GM21786 (cell line): ENCODE results near the gene TRIO.

ENCODE experiments used
- ATAC-seq: cut with Tn5 transposase; IDR thresholded peaks from one replicate; pipeline ENCODE4 v1.9.1; 2021; ENCODE audit not compliant: unreplicated experiment

The TRIO gene

DNA sequence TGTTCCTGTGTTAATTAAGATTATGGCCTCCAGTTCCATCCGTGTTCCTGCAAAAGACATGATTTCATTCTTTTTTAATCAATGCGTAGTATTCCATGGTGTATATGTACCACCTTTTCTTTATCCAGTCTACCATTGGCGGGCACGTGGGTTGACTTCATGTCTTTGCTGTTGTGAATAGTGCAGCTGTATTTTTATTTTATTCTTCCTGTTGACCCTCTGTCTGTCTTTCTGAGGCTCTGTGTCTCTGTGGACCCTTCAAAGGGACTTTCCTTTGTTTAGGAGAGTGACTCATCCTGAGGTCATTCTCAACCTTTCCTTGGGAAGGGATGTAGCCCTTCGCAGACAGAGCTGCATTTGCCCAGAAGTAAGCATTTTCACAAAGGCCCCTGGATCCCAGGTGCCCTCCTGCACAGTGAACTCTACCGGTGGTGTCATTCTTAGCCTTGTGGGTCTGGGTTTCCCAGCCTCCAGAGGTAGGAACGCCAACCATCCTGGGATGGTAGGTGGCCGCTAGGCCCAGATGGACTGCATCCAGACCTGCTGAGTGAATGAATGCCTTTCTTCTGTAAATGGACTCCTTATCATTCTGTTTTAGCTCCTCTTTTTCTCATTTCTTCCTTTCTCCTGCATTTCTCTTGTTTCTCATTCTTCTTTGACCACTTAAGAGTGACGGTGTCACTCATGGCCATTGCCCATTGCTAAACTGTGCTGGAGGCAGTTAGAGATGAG, 22.4 kb downstream of the TRIO start:
- no peak for ATAC-seq

DNA sequence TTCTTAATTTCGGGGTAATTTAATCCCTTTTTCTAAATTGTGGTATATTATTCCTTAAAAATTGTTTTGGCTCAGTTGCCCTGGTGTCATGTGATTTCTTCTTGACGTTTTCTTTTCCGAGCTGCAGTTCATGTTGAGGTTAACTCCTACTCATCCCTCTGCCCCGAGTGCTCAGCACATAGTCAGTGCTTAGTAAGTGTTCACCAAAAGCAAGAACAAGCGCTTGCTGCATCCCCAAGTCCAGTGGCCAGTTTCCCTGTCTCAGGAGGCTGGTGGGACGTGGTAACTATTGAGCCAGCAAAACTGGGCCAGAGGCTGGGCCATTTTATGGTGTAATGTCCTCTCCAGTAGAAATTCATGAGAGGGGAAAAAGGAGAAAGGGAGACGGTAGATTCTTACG, 23.3 kb downstream of the TRIO start:
- no peak for ATAC-seq

DNA sequence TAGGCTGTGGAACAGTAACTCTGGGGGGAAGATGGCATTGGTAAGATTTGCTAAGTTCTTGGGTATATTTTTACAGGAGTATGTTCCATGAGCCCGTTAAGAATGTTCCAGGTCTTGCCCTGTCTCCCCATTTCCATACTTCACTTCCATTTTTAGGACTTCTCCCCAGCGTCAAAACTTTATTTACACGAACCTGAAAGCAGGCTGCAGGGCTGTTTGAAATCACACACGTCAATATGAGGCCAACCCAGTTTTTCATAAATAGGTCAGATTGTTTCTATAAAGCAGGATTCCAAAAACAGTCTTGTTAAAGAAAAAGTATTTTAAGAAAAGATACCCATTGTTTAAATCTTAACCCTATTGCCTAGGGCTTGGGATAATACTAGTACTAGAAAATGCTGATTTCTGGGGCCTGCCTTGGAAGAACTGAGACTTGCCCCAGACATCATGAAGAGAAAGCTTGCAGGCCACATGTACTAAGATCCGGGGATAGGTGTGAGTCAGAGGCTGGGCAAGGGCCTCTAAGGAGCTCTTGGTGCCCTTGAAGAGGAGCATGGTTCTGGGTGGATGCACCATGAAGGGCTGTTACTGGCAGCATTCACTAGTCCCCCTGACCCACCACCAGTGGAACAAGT, 24.2 kb downstream of the TRIO start:
- ATAC-seq, result peak; percentile 37

DNA sequence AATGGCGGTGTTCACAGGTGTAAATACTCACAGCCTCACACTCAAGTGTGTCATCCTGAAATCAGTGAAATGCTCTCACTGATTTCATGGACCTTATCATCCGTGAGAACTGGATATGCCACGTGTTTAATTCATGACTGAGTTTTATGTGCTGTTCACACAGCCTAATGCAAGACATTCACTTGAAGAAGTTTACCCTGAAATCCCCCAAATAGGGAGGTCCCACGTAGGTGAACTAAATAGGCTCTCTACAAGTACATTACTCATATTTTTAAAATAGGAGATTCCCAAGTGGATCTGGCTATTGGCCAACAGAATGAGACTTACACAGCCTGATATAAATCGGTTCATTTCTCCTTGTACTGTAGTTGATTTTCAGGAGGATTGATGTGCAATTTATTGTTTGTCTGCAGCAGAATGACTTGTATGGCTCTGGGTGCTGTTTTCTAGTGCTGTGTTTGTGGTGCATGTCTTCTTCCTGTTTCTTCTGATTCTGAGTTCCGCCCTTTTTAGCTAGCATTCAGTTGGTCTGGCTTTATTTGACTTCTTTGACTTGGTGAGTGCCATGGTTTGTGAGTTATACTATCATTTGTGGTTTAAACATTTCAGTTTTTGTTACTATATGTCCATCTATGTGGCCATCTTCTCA, 25.1 kb downstream of the TRIO start:
- peak; percentile 40 for ATAC-seq

DNA sequence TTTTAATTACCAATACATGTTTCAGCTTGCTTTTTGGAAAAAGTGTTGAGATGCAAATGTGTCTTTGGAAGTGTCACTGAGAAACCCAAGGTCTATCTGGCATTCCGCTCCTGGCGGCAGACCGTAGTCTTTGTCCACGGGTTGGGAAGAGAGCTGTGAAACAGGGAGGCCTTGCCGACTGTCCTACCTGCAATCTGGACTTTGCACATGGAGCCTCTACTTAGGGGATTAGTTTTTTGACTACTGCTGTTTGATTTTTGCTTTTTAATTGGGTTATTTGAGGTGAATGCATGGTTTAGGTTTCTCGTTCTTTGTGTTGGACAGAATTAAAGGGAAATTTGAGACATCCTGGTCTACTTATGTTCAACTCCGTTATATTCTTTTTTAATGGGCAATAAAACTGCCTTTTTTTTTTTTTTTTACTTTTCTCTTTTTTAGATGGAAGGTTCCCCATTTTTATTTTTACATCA, 25.7 kb downstream of the TRIO start:
- no peak for ATAC-seq

DNA sequence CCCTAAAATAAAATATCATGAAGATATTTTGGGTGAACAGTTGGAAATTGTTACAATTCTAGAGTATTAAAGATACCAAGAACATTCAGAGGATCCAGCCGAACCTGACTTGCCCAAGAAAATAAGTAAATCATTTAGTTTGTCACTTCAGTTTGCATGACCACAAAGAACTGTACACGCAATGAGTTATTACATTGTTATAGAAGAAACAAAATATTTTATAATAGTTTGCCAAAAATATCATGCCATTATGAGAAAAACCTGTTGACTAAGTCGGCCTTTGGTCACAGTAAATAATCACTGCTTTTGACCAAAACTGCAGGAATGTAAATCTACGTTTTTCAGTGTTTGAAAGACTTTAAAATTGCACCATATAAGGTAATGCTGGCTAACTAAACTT, 27.9 kb downstream of the TRIO start:
- no peak for ATAC-seq

DNA sequence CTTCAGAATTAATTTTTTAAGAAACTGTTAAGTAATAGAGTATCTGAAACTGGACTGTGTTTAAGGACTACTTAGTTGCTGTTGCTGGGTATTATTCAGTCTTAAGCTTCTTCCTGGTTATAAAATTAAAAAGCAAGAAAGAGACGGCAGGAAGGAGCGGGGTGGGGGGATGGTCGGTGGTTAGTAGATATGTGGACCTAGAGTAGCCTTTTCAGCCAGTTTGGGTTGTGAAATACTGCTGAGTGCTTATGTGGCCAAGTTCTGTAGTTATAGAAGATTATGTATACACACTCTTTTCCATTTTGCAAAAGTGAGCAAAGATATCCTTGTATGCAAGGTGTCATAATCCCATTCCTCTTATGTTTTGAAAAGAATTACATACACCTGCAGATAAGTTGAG, 28.5 kb downstream of the TRIO start:
- ATAC-seq, result no peak

DNA sequence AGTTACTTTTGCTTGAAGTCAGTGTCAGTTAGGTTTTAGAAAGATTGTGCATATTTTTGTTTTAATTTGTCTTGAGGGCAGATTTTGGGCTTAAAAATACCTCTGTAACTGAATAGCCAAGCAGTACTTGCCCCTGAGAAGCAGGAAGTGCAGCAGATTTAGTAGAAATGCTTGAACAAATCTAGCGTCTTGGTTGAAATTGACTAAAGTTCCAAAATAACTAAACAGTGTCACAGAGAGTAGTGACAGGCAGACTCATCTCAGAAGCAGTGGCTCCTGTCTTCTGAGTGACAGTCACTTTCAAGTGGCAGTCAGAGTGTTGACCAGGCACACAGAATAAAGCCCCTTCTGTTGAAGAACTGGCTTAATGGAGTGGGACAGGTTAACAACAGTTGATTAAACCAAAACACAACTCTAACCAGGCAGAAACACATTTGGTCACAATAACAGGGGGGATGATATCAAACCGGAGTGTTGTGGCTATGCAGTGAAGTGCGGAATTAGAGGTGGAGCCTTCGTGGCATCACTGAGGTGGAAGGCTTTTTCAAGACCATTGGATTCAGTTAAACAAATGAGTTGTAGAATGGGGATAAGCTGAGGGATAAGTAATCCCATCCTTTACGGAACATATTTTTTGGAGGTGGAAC, 29.1 kb downstream of the TRIO start:
- peak; percentile 39 for ATAC-seq

DNA sequence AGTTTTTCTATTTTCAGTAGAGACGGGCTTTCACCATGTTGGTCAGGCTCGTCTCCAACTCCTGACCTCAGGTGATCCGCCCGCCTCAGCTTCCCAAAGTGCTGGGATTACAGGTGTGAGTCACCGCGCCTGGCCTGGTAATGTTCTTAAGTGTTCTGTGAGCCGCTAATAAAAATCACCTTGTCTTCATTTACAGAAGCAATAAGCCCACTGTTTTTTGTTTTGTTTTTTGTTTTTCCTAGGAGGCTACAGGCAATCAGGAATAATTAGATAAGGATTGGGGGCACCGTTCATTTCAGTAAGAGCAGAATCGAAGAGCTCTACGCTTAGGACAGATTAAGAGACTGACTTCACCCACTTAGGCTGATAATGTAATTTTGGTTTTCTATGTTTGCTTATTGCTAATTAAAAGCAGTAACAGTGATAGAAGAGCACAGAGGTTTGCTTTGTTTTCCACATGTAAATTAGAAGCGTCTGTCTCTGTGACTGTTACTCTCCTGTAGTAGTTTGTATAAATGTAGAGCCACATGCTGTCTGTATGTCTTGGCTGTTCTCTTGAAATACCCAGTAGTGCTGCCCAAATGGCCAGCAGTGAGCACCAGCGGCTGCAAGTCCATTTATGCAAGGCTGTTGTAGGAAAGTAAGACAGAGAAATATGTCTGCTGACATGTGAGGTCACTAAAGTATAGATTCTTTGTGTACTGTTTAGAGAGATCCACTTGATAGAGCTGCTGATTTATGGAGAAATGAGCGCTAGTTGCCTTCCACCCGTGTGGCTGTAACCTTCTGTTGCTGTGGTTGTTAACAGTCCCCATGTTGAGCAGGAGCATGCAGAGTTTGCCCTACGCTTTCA, 30.5 kb downstream of the TRIO start:
- peak; percentile 6 for ATAC-seq

DNA sequence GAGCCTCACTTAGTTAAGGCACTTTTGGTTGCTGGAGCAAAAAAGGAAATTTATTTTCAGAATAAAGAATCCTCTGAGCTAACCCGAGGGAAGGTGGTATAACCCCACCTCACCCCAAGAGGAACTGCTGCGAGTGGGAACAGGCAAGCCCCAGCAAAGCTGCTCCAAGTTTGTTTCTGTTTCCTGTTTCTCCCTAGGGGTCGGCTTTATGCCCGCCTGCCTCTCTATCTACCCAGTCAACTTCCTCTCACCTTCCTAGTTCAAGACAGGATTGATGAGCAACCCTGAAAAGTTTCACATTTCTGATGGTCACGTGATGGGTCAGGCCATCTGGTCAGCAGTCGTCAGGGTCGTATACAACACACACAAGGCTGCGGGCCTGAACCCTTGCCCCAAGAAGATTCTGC, 31.1 kb downstream of the TRIO start:
- ATAC-seq, result peak; percentile 38

DNA sequence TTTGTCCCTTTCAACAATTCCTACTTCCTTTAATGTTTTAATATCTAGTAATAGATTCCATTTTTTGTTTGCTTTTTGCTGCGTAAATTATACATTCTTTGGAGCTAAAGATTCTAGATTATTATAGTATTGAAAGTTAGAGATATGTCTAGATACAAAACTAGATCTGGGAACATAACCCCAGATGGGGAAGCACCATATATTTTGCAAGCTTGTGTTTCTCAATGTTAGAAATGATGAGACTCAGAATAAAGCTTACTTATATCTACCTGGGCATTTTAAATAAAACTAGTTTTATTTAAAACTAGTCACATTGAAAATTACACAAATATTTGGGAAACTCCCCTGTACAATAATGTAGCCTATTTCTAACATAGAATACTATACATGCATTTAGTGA, 32.2 kb downstream of the TRIO start:
- no peak for ATAC-seq

DNA sequence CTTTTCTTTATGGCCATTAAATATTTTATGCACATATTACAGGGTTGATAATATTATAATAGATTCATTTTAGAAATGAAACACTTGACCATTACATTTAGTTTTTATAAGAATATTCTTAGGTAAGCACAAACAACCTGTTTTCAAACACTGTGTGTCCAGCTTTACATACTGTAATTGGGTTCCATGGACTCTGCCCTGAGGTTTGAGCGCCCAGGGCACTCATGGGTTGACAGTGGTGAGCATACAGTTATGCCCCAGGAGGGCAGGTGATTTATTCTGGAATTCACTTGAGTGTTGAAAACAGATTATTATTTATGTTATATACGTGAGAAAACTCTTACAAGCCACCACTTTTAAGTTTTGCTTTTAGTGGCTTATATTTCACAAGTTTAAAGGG, 33.7 kb downstream of the TRIO start:
- ATAC-seq, result no peak

DNA sequence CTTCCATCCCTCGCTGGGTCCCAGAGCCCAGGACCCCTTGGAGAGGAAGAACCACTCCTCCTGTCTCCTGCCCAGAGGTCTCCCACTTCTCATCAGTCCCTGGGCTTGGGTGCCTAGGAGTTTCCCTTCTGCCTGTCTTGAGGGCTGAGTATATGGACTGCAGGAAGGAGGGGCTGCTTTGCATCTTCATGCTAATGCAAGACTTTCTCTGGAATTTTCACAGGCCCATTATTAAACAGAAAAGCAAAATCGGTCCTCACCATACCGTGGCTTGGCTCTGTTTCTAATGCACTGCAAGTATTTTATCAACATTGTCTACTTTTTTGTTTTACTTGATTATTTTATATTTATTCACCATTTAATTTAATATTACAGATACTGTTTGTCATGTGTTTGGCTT, 34.5 kb downstream of the TRIO start:
- ATAC-seq, result no peak

DNA sequence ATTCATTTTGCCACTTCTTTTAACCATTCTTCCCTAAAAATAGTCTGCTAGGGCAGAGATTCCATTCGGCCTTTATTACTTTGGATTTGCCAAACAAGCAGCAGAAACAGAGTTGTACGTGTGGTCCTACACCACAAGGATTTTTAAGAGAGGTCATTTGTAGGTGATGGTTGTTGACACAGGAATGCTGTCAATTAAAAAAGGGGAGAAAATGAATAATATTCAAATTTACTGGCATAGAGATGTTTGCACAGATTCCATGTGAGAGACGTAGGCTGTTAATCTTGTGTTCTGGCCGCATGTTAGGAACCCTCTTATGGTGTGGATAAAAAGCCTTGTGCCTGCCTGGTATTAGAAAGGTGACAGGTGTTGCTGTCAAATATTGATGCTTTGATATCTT, 34.9 kb downstream of the TRIO start:
- no peak for ATAC-seq

DNA sequence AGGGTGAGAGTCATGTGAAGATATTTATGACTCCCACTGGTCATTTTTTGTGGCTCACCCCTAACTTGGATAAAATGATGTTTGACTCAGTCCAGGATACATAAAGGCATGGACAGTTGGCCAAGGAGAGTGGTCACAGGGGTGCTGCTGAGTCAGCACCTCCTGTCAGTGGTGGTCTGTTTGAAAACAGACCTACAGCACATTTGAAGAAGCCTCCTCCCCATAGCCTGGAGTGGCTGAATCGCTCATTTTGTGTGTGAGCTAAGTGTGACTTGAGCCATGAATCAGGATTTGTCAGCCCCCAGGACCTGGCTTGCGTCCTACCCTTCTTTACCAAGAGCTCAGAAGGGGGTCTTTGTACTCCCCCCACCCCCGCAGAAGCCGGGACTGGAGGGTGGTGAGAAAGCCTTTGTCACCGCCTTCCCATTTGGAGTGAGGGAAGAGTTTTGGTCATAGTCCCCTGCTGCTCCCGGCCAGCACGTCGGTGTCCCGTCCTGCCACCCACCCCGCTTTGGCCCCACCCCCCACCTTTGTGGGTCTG, 35.6 kb downstream of the TRIO start:
- no peak for ATAC-seq

DNA sequence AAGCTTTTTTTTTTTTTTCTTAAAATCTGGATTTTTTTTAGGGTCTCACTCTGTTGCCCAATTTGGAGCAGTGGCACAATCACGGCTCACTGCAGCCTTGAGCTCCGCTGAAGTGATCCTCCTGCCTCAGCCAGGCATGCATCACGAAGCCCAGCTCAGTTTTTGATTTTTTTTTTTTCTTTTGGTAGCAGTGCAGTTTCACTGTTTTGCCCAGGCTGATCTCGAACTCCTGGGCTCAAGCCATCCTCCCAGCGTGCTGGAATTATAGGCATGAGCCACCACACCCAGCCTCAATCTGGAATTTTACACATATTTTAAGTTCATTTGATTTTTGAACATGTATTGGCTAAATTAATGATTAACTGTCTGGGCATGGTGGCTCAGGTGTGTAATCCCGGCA, 36.3 kb downstream of the TRIO start:
- ATAC-seq, result no peak

DNA sequence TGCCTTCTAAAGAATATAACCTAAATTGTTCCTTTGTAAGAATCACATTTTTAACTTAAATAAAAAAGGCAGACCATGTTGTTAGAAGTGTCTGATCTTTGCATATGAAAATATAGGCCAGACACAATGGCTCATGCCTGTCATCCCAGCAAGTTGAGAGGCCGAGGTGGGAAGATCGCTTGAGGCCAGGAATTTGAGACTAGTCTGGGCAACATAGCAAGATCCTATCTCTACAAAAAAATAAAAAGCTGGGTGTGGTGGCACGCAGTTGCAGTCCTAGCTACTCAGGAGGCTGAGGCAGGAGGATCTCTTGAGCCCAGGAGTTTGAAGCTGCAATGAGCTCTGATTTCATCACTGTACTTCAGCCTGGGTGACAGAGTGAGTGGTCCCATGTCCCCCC, 37.3 kb downstream of the TRIO start:
- no peak for ATAC-seq

DNA sequence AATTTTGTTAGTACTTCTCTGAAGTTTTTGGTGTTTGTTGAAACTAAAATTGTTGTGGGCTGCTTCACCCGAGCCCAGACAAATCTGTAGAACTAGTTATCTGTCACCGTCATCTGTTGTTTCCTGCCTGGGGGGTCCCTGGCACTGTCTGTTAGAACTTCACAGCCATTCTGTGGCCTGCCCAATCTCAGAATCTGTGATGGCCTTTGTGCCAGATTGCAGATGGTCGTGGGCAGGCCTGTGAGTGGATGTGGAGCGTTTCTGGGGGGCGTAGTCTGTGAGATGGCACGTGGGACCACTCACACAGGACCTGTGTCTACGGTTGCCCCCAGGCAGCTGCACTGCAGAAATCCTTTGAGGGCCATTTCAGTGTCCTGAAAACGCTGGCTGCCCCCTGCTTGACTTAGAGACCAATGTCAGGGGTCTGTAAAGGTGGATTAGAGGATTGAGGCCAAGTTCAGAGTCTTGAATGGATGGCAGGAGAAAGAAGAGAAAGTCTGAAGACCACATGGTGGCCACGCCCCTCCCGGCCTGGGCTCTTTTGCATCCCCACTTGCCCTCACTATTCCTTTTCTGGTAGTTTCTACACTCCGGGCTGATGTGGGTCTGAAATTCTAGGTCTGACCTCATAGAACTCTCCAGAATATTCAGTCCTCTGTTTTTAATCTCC, 38.3 kb downstream of the TRIO start:
- no peak for ATAC-seq

DNA sequence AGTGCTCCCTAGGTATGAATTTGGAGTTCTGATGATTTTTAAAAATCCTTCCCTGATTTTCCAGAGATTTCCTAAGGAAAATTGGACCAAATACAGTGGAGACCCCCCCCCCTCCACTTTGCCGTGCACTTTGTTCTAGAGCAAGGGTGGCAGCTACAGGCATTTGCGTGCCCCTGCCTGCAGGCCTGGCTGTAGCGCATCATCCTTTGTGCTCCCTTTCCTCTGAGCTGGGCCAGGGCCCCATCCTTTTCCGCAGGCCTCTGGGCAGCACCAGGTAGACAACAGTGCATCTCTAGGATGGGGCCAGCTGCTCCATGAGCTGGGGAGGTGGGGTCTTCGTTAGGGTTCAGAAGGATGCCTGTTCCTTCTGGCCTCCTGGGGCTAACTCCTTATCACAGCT, 39.6 kb downstream of the TRIO start:
- ATAC-seq, result no peak
